H1 (cell line): ENCODE measurements around the gene LRRC61. TPM values are rescaled to one million over a fixed set of nuclear protein-coding genes. Genes with fewer than 3 reads are reported as not detected.

ENCODE experiments used
- CTCF ChIA-PET: fragments of 300-600 bp; sonication (Branson Sonifier 250); formaldehyde crosslinking; loops from one replicate; lab custom pipeline; 2021; ENCODE audit not compliant: partially characterized antibody; lab: Charles Lee
- POLR2A ChIA-PET: fragments of 300-600 bp; sonication (Branson Sonifier 250); formaldehyde crosslinking; loops from one replicate; lab custom pipeline; 2021; ENCODE audit warnings: inconsistent platforms; ENCODE audit not compliant: partially characterized antibody; lab: Charles Lee
- DNase-seq, 2 experiments: peaks; one replicate each; pipeline versions ENCODE4 v3.0.0 to v3.0.0-alpha.2; 2010 to 2022; ENCODE audit warnings: low spot score in 2 of 2, low read depth in 1 of 2, mixed read lengths in 1 of 2
- FAIRE-seq: peaks from 2 replicates; lab custom pipeline; 2011; peaks lifted over from hg19 to GRCh38; lab: Jason Lieb, UNC
- H2AFZ ChIP-seq: 2 replicates; pipeline ENCODE4 v1.8.1; 2012; ENCODE audit warnings: low read length, inconsistent platforms
- H2AK5ac ChIP-seq: 2 replicates; pipeline ENCODE4 v1.6.1; 2013; ENCODE audit warnings: low read depth, low read length
- H2BK120ac ChIP-seq: replicated peaks from 2 replicates; pipeline ENCODE3; 2013; ENCODE audit warnings: low read depth, low read length, inconsistent platforms
- H2BK12ac ChIP-seq: 2 replicates; pipeline ENCODE4 v1.6.1; 2013; ENCODE audit warnings: low read depth, low read length
- H2BK15ac ChIP-seq: 2 replicates; pipeline ENCODE4 v1.6.1; 2013; ENCODE audit warnings: low read length
- H2BK20ac ChIP-seq: 2 replicates; pipeline ENCODE4 v1.6.1; 2013; ENCODE audit warnings: low read length
- H2BK5ac ChIP-seq: 2 replicates; pipeline ENCODE4 v1.6.1; 2013; ENCODE audit warnings: low read depth, low read length
- H3K14ac ChIP-seq: 2 replicates; pipeline ENCODE4 v1.6.1; 2013; ENCODE audit warnings: inconsistent platforms; ENCODE audit not compliant: insufficient read length
- H3K18ac ChIP-seq: 2 replicates; pipeline ENCODE4 v1.6.1; 2013; ENCODE audit warnings: low read length; ENCODE audit errors: extremely low read depth
- H3K23ac ChIP-seq: 2 replicates; pipeline ENCODE4 v1.6.1; 2013; ENCODE audit warnings: inconsistent platforms; ENCODE audit not compliant: insufficient read length
- H3K23me2 ChIP-seq: 2 replicates; pipeline ENCODE4 v1.6.1; 2013; ENCODE audit warnings: low read depth, low read length
- H3K27ac ChIP-seq: 2 replicates; pipeline ENCODE4 v1.6.1; 2011; ENCODE audit warnings: low read depth, low read length, inconsistent platforms
- H3K27me3 ChIP-seq, 4 experiments: replicated peaks in 1 of 4; 1 replicate in 1 of 4; 2 replicates in 3 of 4; pipeline versions ENCODE4 v1.6.1 to v1.8.1; 2011 to 2013; ENCODE audit warnings: low read length in 3 of 4, mild to moderate bottlenecking in 3 of 4, inconsistent platforms in 2 of 4, mixed read lengths in 2 of 4, moderate library complexity in 1 of 4; ENCODE audit not compliant: control insufficient read depth in 3 of 4, insufficient read depth in 3 of 4; ENCODE audit errors: extremely low read depth in 1 of 4
- H3K36me3 ChIP-seq, 4 experiments: 2 replicates each; pipeline versions ENCODE4 v1.6.1 to v1.8.1; 2011 to 2013; ENCODE audit warnings: mild to moderate bottlenecking in 4 of 4, low read length in 3 of 4, moderate library complexity in 2 of 4, control low read depth in 1 of 4, inconsistent platforms in 1 of 4; ENCODE audit not compliant: insufficient read depth in 4 of 4, control insufficient read depth in 2 of 4
- H3K4ac ChIP-seq: replicated peaks from 2 replicates; pipeline ENCODE3; 2013; ENCODE audit warnings: low read length, low read depth, mixed read lengths, inconsistent platforms; ENCODE audit not compliant: insufficient read length
- H3K4me1 ChIP-seq, 4 experiments: replicated peaks in 1 of 4; 1 replicate in 1 of 4; 2 replicates in 3 of 4; pipeline versions ENCODE4 v1.6.1 to v1.8.1; 2011 to 2013; ENCODE audit warnings: low read length in 3 of 4, inconsistent platforms in 2 of 4, mixed read lengths in 1 of 4; ENCODE audit not compliant: insufficient read depth in 4 of 4, control insufficient read depth in 3 of 4
- H3K4me2 ChIP-seq, 2 experiments: 2 replicates each; pipeline versions ENCODE4 v1.6.1 to v1.8.1; 2011 to 2013; ENCODE audit warnings: low read depth in 2 of 2, low read length in 2 of 2, control low read depth in 1 of 2, inconsistent platforms in 1 of 2, mild to moderate bottlenecking in 1 of 2; ENCODE audit not compliant: insufficient read depth in 1 of 2
- H3K4me3 ChIP-seq, 4 experiments: fragments of 200-600, 300-600 bp in 1 of 4; sonication (generic), shearing (Covaris generic), sonication (Bioruptor Twin) in 1 of 4; 2 replicates each; pipeline versions ENCODE4 v1.5.1 to v1.8.1; 2011 to 2016; ENCODE audit warnings: low read length in 4 of 4, low read depth in 3 of 4, control low read depth in 2 of 4, inconsistent platforms in 2 of 4, mild to moderate bottlenecking in 2 of 4, mixed read lengths in 1 of 4, moderate library complexity in 1 of 4; ENCODE audit not compliant: insufficient read depth in 2 of 4; ENCODE audit errors: extremely low read depth in 1 of 4
- H3K56ac ChIP-seq: replicated peaks from 2 replicates; pipeline ENCODE3; 2013; ENCODE audit warnings: low read depth, mild to moderate bottlenecking, mixed read lengths, low read length, inconsistent platforms; ENCODE audit not compliant: insufficient read length
- H3K79me1 ChIP-seq: 2 replicates; pipeline ENCODE4 v1.6.1; 2013; ENCODE audit warnings: low read depth, low read length, control low read depth
- H3K79me2 ChIP-seq, 2 experiments: 2 replicates each; pipeline versions ENCODE4 v1.6.1 to v1.8.1; 2012 to 2013; ENCODE audit warnings: low read length in 2 of 2, mild to moderate bottlenecking in 2 of 2, inconsistent platforms in 1 of 2; ENCODE audit not compliant: insufficient read depth in 2 of 2, control insufficient read depth in 1 of 2
- H3K9ac ChIP-seq, 4 experiments: replicated peaks in 1 of 4; 1 replicate in 1 of 4; 2 replicates in 3 of 4; pipeline versions ENCODE4 v1.6.1 to v1.8.1; 2011 to 2013; ENCODE audit warnings: low read depth in 3 of 4, low read length in 3 of 4, control low read depth in 2 of 4, mild to moderate bottlenecking in 2 of 4, moderate library complexity in 2 of 4, inconsistent platforms in 1 of 4; ENCODE audit errors: extremely low read depth in 1 of 4
- H3K9me3 ChIP-seq, 2 experiments: 2 replicates each; pipeline versions ENCODE4 v1.6.1 to v1.8.1; 2012 to 2013; ENCODE audit warnings: mild to moderate bottlenecking in 2 of 2, moderate library complexity in 2 of 2, control low read depth in 1 of 2, inconsistent platforms in 1 of 2, low read depth in 1 of 2, low read length in 1 of 2, mixed read lengths in 1 of 2; ENCODE audit not compliant: insufficient read depth in 2 of 2
- H4K20me1 ChIP-seq, 2 experiments: replicated peaks in 1 of 2; 2 replicates each; pipeline versions ENCODE3 to v1.8.1; 2011 to 2013; ENCODE audit warnings: inconsistent platforms in 2 of 2, low read length in 2 of 2, mild to moderate bottlenecking in 1 of 2; ENCODE audit not compliant: insufficient read depth in 2 of 2, control insufficient read depth in 1 of 2
- H4K5ac ChIP-seq: 2 replicates; pipeline ENCODE4 v1.6.1; 2013; ENCODE audit warnings: low read length, low read depth, mixed read lengths, inconsistent platforms; ENCODE audit not compliant: insufficient read length
- H4K8ac ChIP-seq: 2 replicates; pipeline ENCODE4 v1.8.0; 2013; ENCODE audit warnings: mild to moderate bottlenecking, moderate library complexity, low read length, inconsistent platforms; ENCODE audit not compliant: insufficient read depth; ENCODE audit errors: extremely low read depth
- H4K91ac ChIP-seq: replicated peaks from 2 replicates; pipeline ENCODE3; 2013; ENCODE audit warnings: low read length, mixed read lengths, inconsistent platforms; ENCODE audit not compliant: insufficient read length
- ATF2 ChIP-seq: IDR thresholded peaks from 2 replicates; pipeline ENCODE4 v1.6.1; 2012; ENCODE audit warnings: low read length, inconsistent platforms
- CTCF ChIP-seq, 3 experiments: IDR thresholded peaks; 1 replicate in 2 of 3; 2 replicates in 1 of 3; pipeline versions ENCODE4 v1.5.1 to v1.6.1; 2011; ENCODE audit warnings: low read length in 3 of 3, mild to moderate bottlenecking in 3 of 3, inconsistent platforms in 2 of 3, low read depth in 1 of 3, moderate library complexity in 1 of 3; ENCODE audit not compliant: insufficient read depth in 1 of 3; ENCODE audit errors: control extremely low read depth in 1 of 3
- JUND ChIP-seq: IDR thresholded peaks from 2 replicates; pipeline ENCODE4 v1.6.1; 2011; ENCODE audit warnings: mild to moderate bottlenecking, improper control_type of control experiment, low read length
- MAFK ChIP-seq: IDR thresholded peaks from 2 replicates; pipeline ENCODE4 v1.6.1; 2012; ENCODE audit warnings: low read depth, mild to moderate bottlenecking, improper control_type of control experiment, low read length
- SIRT6 ChIP-seq: IDR thresholded peaks from one replicate; pipeline ENCODE4 v1.7.1; 2012; ENCODE audit warnings: low read length, inconsistent platforms
- YY1 ChIP-seq: IDR thresholded peaks from 2 replicates; pipeline ENCODE4 v1.6.1; 2011; ENCODE audit warnings: low read depth, mild to moderate bottlenecking, low read length
- WGBS, 2 experiments: shearing (Covaris generic) in 1 of 2; methylation state at CpG; one replicate each; pipeline versions ENCODE4 v1.1.6 to v1.1.7; 2013 to 2015; ENCODE audit warnings: low lambda C conversion rate in 2 of 2, mixed read lengths in 2 of 2, inconsistent platforms in 1 of 2, low coverage in 1 of 2, missing lambda C conversion rate in 1 of 2; ENCODE audit not compliant: insufficient replicate concordance in 2 of 2, insufficient coverage in 1 of 2, insufficient read length in 1 of 2; ENCODE audit errors: extremely low coverage in 1 of 2, missing lambda C conversion rate in 1 of 2; 5-methylcytosine and 5-hydroxymethylcytosine counted together
- polyA plus RNA-seq, 7 experiments: library from polyadenylated mRNA; depleted of rRNA in 3 of 7; stranded (reverse) in 5 of 7; unstranded in 2 of 7; fragments of >200 nt in 5 of 7; fragments of 200-250 nt in 2 of 7; gene quantifications; 1 replicate in 5 of 7; 2 replicates in 1 of 7; 4 replicates in 1 of 7; pipeline versions ENCODE4 v1.2.1 to v1.2.3, GENCODE V29; 2011 to 2013; ENCODE audit warnings: missing spikeins in 2 of 7, mixed read lengths in 2 of 7
- total RNA-seq: library from RNA; stranded (reverse); fragmentation: NEBNext Ultra II Directional; extraction: Animal tissue kit (Norgen Biotek cat#: 25700); gene quantifications from 2 replicates; pipeline ENCODE4 v1.2.1, GENCODE V29; 2021

LRRC61 gene
- total and polyA plus RNA-seq, 2 of the 8 experiments (the other 6 are each of a cell fraction or from before 2014, with no cell fraction given), result 0.73 to 44.8 TPM

- 76% methylated on average over 22 of the region's 23 CpGs; no CpG with 5 or more reads in 1 of the 2 experiments for WGBS, 2 experiments
- no peak overlapping the region for H3K14ac ChIP-seq
- peak overlapping the region; percentile 99 for H2BK5ac ChIP-seq
- H2BK15ac ChIP-seq, result peak overlapping the region; percentile 75; the same call in 1 of the 2 replicates
- no peak overlapping the region for H3K23ac ChIP-seq
- peaks cover 2 to 26% (median 12%) of the 10 kb centered on the region in 4 experiments for H3K4me1 ChIP-seq
- peak overlapping the region; percentile 92 to 99 for H3K4me2 ChIP-seq
- H2AK5ac ChIP-seq, result peak overlapping the region; percentile 89
- H3K79me1 ChIP-seq, result peaks cover 18% of the 10 kb centered on the region
- H3K18ac ChIP-seq, result peak overlapping the region; percentile 99
- peak overlapping the region; percentile 30 for H4K91ac ChIP-seq
- H3K56ac ChIP-seq, result peak overlapping the region; percentile 34
- H3K9ac ChIP-seq, result peak overlapping the region; percentile 64 to 85 (median 75)
- peak overlapping the region; percentile 63 to 78 (median 69) for H3K4me3 ChIP-seq
- ChIA-PET POLR2A (interaction anchor here (0.9 to 8.6 kb wide), 21 partner anchors 6 to 609 kb away, joined by 3 to 230 read pairs (median 11); partner anchors contain the start of gene RARRES2), CTCF (interaction anchor here (0.6 to 5.6 kb wide), 16 partner anchors 8 to 84 kb away, joined by 3 to 32 read pairs (median 4); no protein-coding TSS in a partner anchor)
- H2AFZ ChIP-seq, result no peak overlapping the region
- H3K27me3 ChIP-seq, result no peaks in the 10 kb centered on the region
- H4K8ac ChIP-seq, result no peak overlapping the region
- H2BK12ac ChIP-seq, result peak overlapping the region; percentile 93
- H3K9me3 ChIP-seq, result no peaks in the 10 kb centered on the region
- peak overlapping the region; percentile 70 for H4K5ac ChIP-seq
- peak overlapping the region; percentile 50 for H3K4ac ChIP-seq
- H2BK120ac ChIP-seq, result no peak overlapping the region
- H3K23me2 ChIP-seq, result peaks cover 11% of the 10 kb centered on the region; the same call in 1 of the 2 replicates
- peaks cover 7 to 54% of the 10 kb centered on the region in 2 experiments; a peak in 3 of 4 replicates for H3K79me2 ChIP-seq
- FAIRE-seq, result no peak
- H3K36me3 ChIP-seq, result peaks cover 16 to 49% (median 31%) of the 10 kb centered on the region in 4 experiments
- H3K27ac ChIP-seq, result peak overlapping the region; percentile 95
- H2BK20ac ChIP-seq, result peak overlapping the region; percentile 29; the same call in 1 of the 2 replicates
- H4K20me1 ChIP-seq, result peaks cover 2 to 15% of the 10 kb centered on the region in 2 experiments
- no peak for DNase-seq
- TF ChIP-seq ATF2 (no peak), CTCF (IDR thresholded peaks at IDR 0.05; ENCODE audit: control extremely low read depth in 1 of 3, insufficient read depth in 1 of 3, low read depth in 1 of 3, low read length in 3 of 3) (no peak), YY1 (no peak), JUND (no peak), SIRT6 (no peak), MAFK (no peak)
Measured at GRCh38 chr7:150369748-150370501, 46.8 kb downstream of the LRRC61 start.
